ENCODE data around the gene PLXNB3.
"Not testable (repeated sequence)": the region's sequence is repeated elsewhere in the genome, so short reads cannot be mapped to it uniquely, and the experiment has no call there.

PLXNB3 gene

DNA sequence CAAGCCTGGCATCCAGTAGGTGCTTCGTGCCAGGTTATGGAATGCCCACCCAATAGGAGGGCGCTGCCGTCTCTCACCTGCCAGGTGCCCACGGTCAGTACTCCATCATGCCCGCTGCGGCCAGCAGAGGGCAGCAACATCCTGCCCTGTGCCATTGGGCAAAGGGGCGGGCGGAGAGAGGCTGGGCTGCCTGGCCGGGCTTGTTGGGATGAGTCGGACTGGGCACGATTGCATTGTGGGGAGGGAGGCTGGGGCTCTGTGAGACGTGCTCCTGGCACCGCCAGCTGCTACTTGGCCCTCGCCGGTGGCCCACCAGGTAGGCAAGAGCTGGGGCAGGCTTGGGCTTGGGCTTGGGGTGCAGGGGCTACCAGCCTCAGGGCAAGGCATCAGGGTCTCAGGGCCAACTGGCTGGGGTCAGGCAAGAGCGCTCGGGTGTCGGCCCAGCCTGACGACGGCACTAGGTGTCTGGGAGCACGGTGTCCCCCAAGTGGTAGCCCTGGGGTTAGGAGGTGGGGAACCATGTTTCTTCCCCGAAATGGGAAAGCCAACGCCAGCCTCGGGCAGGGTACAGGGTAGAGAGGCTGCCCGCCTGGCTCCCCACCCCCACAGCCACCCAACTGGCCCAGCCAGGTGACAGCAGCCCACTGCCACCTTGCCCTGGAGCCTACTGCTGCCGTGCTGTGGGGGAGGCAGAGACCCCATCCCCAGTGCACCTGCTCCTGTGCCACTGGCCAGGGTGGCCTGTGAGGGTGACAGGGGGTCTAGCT, at the start of gene PLXNB3:
PLXNB3 (plus strand) TSS at position 261 of the 767 bp plus-strand sequence. CDS start 1,287 bp downstream, outside the sequence.
- DNase-seq (ENCODE audit: low spot score): peak; percentile 90

DNA sequence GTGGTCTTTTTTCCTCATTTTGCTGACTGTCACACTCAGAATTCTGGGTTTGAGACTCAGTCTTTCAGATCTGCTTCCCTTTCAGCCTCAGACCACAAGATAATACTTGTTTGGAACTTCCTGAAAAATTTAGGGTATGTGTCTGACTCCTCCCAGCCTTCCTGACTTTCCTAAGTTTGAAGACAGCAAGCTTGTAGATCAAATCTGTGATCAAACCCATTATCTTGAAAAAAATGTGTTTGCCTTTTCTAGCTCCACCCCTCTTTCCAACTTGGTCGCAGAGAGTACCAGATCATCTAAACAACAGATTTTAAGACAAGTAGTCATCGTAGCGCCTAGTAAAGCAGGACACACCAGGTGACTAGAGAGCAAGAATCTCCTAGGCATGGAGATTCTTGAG, 49.8 kb upstream of the PLXNB3 start:
- DNase-seq (ENCODE audit: low spot score): no peak

DNA sequence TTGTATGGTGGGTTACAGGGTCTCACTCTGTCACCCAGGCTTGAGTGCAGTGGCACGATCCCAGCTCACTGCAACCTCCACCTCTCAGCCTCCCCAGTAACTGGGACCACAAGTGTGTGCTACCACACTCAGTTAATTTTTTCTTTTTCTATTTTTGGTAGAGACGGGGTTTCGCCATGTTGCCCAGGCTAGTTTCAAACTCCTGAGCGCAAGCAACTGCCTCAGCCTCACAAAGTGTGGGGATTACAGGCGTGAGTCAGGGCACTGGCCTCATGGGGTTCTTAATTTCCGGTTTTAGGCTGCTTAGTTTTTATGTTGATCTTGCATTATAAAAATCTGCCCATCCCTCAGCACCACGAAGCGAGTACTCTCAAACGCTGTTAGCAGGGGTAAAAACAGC, 46.6 kb upstream of the PLXNB3 start:
- no peak for DNase-seq (ENCODE audit: low spot score)

DNA sequence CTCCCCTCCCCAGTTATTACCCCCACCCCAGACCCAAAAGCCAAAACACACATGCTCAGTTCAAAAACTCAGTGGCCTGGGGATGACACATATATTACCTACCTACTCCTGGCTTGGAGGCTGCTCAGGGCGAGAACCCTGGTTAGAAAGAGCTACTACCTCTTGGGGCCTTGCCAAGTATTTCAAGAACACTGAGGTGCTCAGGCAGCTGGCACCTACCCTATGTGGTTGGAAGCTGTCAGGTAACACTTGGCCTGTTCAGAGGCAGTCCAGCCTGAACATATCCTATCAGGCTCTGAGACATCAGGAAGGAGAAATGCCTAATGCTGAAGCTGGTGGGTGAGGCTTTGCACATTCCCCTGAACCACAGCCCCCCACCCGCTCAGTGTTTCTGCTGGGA, 44.8 kb upstream of the PLXNB3 start:
- no peak for DNase-seq (ENCODE audit: low spot score)

DNA sequence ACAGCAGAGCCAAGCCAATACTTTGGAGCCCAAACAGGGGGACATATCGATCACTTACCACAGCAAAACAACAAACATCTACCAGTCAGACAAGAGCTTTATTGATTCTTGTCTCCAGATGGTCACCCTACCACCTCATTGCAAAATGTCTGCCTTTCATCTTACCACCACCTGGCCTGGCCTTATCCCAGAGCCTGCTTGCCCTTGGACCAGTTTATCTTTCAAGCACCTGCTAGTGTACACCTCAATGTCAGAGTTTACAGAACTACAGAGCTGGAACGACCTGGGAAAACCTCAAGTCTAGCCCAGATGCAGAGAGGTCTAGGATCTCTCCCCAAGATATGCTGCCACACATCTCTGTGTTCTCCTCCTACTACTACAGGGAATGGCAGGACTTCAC, 44.3 kb upstream of the PLXNB3 start:
- no peak for DNase-seq (ENCODE audit: low spot score)

DNA sequence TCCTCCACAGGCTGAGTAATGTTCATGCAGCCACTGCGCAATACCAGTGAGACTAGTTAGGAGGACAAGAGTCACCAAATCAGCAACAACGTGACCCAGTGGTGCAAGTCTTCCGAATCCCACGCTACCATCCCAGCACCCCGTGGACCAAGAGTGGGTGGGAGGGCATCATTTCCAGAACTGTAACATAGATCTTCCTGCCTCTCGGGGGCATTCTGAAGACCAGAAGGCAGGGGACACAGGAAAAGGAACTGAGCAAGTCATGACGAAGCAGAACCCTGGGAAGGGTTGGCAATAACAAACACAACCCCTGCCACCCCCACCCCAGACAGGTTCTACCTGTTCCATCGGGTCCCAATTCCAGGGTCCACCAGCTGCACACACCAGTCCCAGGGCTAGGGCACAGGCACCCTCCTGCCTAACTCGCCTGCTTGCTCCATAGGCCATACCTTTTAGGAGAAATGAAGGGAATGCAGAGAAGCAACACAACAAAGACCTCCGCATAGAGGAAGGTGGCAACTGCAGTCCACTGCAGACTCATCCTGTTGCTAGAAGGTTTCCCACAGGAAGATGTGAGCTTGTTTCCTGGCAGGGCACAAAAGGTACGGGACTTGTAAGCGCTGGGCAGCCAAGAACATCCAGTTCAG, 41.2 kb upstream of the PLXNB3 start:
- no peak for DNase-seq (ENCODE audit: low spot score)

DNA sequence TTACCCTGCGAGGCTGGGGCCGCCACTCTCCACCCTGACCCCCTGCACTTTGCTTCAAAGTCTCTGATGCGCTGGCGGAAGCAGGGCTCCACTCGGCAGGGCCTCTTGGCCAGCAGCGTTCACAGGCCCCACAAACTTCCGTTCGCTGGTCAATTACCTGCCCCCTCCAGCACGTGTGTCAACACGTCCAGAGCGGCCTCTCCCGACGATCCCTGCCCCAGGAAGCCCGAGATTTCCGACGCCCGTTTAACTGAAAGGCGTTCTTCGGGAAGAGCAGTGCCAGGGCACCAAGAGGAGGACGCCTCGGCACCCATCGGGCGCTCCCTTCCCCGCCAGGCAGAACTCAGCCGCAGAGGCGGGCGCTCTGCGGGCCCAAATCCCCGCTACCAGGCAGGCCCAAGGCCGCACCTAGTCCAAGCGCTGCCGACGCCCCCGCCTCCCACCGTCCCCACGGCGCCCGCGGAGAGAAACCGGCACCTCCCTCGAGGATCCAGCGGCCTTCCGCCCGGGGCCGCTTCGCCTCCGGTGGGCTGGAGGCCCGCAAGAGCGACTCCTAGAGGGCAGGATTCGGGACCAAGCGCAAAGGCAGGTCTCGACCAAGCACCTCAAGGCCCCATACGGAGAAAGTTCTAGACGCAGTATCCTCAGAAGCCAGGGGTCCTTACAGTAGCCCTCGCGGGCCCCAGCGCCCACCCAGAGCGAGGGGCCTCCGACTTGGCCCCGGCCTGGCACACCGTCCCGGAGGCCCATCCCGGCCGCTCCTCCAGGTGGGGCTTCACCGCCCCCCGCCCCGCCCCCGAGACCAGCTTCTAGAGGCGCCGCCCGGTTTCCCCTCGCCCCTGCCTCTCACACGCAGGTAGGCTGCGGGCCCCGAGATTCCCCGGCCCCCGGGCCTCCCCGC, 40.4 kb upstream of the PLXNB3 start:
- DNase-seq (ENCODE audit: low spot score): peak; percentile 42

DNA sequence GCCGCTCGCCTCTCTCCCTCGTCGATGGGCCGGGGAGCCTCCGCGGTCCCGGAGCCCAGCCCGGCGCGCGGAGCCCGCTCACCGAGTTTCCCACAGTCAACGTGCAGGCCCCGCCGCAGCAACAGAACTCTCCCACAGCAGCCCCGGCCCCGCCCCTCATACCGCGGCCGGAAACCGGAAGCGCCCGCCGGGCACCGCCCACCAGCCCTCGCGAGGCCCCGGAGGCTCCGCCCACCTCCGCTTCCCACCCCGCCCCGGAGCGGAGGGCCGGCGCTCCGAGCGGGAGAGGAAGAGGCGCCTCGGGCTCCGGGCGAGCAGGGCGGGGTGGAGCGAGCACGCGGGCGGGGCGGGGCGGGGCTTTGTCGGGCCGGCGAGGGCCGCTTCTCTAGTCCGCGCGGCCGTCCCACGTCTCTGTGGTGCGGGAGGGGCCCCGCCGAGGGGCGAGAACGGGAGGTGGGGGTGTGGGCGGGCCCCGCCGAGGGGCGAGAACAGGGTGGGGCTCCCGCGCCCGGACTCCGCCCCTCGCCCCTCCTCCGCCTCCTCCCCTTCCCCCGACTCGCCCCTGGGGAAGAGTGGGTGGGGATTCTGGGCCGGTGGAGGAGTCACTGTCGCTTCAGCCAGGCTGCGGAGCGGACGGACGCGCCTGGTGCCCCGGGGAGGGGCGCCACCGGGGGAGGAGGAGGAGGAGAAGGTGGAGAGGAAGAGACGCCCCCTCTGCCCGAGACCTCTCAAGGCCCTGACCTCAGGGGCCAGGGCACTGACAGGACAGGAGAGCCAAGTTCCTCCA, 39.6 kb upstream of the PLXNB3 start, which contains the start of the genes ABCD1 and BCAP31:
ABCD1 (plus strand) TSS at position 605 of the 787 bp plus-strand sequence. CDS start 411 bp downstream, outside the sequence.
BCAP31 (minus strand) TSS at position 136 of the 787 bp plus-strand sequence. CDS start 1,143 bp downstream, outside the sequence.
- DNase-seq (ENCODE audit: low spot score): peak; percentile 94

DNA sequence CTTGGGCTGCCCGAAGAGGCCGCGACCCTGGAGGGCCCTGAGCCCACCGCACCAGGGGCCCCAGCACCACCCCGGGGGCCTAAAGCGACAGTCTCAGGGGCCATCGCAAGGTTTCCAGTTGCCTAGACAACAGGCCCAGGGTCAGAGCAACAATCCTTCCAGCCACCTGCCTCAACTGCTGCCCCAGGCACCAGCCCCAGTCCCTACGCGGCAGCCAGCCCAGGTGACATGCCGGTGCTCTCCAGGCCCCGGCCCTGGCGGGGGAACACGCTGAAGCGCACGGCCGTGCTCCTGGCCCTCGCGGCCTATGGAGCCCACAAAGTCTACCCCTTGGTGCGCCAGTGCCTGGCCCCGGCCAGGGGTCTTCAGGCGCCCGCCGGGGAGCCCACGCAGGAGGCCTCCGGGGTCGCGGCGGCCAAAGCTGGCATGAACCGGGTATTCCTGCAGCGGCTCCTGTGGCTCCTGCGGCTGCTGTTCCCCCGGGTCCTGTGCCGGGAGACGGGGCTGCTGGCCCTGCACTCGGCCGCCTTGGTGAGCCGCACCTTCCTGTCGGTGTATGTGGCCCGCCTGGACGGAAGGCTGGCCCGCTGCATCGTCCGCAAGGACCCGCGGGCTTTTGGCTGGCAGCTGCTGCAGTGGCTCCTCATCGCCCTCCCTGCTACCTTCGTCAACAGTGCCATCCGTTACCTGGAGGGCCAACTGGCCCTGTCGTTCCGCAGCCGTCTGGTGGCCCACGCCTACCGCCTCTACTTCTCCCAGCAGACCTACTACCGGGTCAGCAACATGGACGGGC, 38.8 kb upstream of the PLXNB3 start:
- no peak for DNase-seq (ENCODE audit: low spot score)

DNA sequence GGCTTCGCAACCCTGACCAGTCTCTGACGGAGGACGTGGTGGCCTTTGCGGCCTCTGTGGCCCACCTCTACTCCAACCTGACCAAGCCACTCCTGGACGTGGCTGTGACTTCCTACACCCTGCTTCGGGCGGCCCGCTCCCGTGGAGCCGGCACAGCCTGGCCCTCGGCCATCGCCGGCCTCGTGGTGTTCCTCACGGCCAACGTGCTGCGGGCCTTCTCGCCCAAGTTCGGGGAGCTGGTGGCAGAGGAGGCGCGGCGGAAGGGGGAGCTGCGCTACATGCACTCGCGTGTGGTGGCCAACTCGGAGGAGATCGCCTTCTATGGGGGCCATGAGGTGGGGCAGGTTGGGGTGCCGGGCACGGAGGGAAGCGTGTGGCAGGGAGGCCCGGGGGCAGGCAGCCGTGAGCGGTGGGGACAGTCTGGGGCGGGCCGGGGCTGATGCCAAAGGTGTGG, 38.2 kb upstream of the PLXNB3 start:
- DNase-seq (ENCODE audit: low spot score): no peak

DNA sequence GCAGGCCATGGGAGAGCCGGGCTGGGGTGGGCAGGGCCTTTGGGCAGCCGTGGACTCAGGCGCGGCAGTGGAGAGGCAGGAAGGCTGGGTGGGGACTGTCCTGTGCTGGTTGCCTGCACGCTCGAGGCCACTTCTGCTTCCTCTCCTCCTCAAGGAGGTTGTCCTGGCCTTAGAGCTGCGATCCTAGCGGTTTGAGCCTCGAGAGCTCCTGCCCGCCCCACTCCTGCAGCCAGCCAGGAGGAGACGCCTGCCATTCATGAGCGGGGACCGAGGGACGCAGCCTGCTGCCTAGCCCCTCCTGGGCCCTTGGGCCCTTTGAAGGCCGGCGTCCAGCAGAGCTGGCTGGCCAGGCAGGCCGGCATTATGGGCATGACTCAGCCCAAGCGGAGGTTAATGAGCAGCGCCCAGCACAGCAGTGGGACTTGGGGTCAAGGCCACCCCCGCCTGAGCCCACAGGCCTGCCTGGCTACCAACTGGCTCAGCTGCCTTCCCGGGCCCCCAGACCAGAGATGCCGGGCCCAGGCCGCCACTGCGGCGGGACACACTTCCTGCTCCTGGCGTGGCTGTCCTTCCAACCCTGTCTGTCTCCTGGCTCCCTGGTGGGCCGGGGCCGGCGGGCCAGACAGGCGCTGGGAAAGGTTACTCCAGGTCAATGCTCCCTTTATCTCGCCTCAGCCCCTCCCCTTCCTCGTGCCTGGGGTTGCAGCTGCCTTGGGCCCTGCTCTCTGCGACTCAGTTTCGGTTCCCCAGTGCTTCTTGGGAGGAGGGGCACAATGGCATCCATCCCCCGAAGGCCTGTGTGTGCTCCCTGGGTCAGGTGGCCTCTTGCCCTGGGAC, 37.5 kb upstream of the PLXNB3 start:
- DNase-seq (ENCODE audit: low spot score): peak; percentile 50

DNA sequence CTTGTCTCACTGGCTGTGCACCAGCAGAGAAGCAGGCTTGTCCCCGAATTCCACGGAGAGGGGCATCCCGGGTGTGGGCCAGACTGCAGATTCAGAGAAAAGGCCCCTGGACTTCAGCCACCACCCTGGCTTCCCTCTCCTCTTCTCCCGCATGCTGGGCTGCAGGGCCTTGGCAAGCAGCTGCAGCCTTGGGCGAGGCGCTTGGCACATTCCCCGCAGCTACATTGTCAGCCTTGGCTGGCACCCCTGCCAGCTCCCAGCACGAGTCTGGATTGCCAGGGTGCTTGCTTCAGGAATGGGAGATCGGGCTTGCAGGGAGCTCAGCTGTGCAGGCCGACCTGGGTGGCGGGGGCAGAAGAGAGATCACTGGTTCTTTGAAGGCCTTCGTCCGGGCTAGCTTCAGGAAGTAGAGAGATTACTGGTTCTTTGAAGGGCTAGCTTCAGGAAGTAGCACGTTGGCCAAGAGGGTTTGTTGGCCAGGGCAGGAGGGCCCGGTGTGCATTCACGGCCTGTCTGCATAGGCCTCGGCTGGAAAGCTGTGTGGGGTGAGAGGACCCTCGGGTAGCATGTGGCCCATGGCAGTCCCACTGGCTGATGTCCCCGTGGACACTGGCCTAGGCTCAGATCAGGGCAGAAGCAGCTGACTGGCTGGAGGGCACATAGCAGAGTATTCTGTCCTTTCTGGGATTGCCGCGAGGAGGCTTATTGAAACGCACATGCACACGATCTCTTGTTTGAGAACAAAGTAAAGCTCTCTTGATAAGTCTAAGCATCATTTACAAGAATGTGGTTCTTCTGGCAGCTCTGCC, 36.7 kb upstream of the PLXNB3 start:
- peak; percentile 19 for DNase-seq (ENCODE audit: low spot score)

DNA sequence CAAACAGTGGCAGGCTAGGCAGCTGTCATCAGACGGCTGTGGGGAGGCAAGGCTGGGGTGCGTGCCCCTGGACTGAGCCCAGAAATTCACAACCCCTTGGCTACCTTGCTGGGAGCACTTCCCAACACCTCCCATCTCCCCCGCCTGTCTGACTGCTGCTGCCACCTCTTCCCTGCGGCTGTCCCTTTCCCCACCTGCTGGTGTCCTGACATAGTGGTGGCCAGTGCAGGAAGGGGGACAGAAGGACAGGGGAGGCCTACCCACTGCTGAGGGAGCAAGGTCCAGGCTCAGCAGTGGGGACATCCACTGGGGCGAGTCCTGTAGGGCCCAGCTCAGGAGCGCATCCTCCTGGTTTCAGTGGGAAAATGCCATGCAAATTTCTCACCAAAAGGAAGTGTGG, 36.0 kb upstream of the PLXNB3 start:
- DNase-seq (ENCODE audit: low spot score): no peak

DNA sequence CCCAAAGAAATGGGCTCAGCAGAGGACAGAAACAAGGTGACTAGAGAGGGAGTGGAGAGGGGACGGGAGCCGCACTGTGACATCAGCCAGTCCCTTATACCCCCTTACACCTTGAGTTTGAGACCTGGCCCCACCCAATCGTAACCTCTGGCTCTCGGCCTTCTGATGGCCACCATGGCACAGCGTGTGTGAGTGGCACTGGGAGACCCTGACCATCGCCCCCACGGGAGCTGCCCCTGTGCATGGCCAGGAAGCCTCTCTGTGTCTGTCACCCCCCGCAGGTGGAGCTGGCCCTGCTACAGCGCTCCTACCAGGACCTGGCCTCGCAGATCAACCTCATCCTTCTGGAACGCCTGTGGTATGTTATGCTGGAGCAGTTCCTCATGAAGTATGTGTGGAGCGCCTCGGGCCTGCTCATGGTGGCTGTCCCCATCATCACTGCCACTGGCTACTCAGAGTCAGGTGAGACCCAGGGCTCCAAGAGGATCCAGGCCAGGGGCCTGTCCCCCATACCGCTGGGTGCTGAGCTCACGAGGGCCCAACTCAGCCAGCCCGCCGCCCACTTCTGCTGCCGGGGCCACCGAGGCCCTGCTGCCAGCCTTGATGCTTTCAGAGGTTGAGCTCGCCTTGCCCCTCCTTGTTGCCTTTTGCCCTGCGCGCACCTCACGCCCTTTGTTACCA, 35.0 kb upstream of the PLXNB3 start:
- DNase-seq (ENCODE audit: low spot score): no peak

DNA sequence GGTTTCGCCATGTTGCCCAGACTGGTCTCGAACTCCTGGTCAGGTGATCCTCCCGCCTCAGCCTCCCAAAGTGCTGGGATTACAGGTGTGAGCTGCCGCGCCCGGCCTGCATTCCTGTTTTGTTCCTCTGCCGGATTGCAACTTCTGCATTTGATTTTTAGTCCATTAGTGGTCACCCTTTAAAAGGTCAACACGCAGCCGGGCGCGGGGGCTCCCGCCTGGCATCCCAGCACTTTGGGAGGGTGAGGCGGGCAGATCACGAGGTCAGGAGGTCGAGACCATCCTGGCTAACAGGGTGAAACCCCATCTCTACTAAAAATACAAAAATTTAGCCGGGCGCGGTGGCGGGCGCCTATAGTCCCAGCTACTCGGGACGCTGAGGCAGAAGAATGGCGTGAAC, 33.9 kb upstream of the PLXNB3 start:
- not testable (repeated sequence) for DNase-seq (ENCODE audit: low spot score)

DNA sequence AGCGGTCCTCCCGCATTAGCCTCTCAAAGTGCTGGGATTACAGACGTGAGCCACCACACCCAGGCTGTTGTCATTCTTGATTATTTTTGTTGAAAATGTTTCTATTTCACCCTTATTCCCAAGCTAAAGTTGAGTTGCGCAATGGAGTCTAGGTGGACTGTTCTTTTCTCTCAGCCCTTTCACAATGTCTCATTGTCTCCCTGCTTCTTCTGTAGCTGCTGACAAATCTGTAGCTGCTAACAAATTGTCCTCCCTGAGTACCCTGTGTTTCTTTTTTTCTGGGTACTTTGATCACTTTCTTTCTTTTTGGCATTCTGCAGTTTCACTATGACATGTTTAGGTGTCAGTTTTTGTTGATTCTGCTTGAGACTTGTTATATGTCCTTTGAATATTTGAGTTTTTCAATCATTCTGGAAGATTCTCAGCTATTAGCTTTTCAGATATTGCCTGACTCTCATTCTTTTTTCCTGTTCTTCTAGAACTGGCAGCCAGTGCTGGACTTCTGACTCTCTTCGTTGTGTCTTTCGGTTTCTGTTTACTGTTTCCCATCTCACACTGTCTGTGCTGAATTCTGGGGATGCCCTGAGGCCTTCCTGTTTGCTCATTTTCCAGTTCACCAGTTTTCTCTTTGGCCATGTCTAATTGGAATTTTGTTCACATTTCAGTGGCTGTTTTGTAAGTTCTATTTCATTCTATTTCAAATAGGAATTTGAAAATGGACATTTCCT, 32.8 kb upstream of the PLXNB3 start:
- DNase-seq (ENCODE audit: low spot score): no peak

DNA sequence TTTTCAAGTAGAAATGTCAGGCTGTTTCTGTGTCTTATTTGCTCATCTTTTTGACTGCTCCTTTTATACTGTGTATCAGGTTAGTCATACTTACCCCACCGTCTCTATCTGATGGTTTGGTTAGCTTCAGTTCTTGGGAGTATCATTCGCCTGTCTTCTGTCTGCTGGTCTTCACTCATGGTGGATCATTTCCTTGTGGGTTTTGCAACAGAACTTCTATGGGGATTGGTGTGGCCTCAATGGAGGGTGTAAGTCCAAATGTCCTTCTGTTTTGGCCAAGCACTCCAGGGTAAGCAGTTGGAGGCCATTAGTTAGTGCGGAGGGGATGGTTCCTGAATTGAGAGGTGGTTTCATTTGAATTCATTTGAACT, 32.2 kb upstream of the PLXNB3 start:
- DNase-seq (ENCODE audit: low spot score): no peak

DNA sequence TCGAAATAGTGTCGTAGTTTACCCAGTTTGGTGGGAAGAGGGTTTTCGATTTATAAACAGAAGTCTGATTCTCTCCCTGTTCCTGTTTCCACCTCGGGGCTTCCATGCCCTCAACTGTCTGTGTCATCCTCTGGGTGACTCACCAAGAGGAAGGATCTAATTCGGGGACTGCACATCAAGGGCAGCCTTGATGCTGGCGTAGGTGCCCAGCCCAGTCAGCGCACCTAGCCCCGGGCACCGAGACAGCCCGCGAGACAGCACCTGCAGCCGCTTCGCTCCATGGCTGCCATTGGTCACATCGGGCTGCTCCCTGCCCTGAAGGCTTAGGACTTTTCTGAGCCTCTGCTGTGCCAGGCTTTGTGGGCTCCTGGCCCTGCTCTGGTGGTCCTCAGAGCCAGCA, 31.6 kb upstream of the PLXNB3 start:
- no peak for DNase-seq (ENCODE audit: low spot score)
